HepG2 (cell line): ENCODE data around the gene PTMA. TPM values are rescaled to one million over a fixed set of nuclear protein-coding genes. Genes with fewer than 3 reads are reported as not detected.

Experiments
- AGO1 ChIP-seq: fragments of 200-400 bp; formaldehyde crosslinking; IDR thresholded peaks from 2 replicates; pipeline ENCODE4 v1.6.1; 2017; ENCODE audit warnings: mild to moderate bottlenecking, low read depth, low read length, moderate library complexity; ENCODE audit not compliant: poor library complexity, severe bottlenecking
- ARNT ChIP-seq: fragments of 450-650 bp; IDR thresholded peaks from 2 replicates; pipeline ENCODE4 v1.6.1; 2017
- DMAP1 ChIP-seq: IDR thresholded peaks from 2 replicates; pipeline ENCODE4 v1.6.1; 2016
- DNMT1 ChIP-seq: sonication (generic); formaldehyde crosslinking; IDR thresholded peaks from 2 replicates; pipeline ENCODE4 v1.5.1; 2020; ENCODE audit warnings: mild to moderate bottlenecking, missing genetic modification reagents
- EEA1 ChIP-seq: sonication (generic); formaldehyde crosslinking; IDR thresholded peaks from 2 replicates; pipeline ENCODE4 v1.5.1; 2020; ENCODE audit warnings: mild to moderate bottlenecking, missing genetic modification reagents, borderline replicate concordance
- FOXA1 ChIP-seq, 2 experiments: fragments of 450-650 bp in 1 of 2; sonication (generic) in 1 of 2; formaldehyde crosslinking in 1 of 2; IDR thresholded peaks; 2 replicates each; pipeline versions ENCODE4 v1.4.0 to v1.6.1; 2016 to 2020; ENCODE audit warnings: missing genetic modification reagents in 1 of 2
- GABPA ChIP-seq, 2 experiments: IDR thresholded peaks; 2 replicates each; pipeline ENCODE4 v1.6.1; 2011 to 2016; ENCODE audit warnings: low read depth in 2 of 2, low read length in 1 of 2, missing biosample characterization in 1 of 2, missing genetic modification characterization in 1 of 2
- HNRNPUL1 ChIP-seq: fragments of 200-400 bp; formaldehyde crosslinking; IDR thresholded peaks from 2 replicates; pipeline ENCODE4 v1.6.1; 2017; ENCODE audit warnings: low read depth, mild to moderate bottlenecking, low read length, moderate library complexity
- KAT8 ChIP-seq: IDR thresholded peaks from 2 replicates; pipeline ENCODE4 v1.6.1; 2016; ENCODE audit warnings: missing genetic modification reagents, missing compliant biosample characterization
- MED1 ChIP-seq: sonication (generic); formaldehyde crosslinking; IDR thresholded peaks from 2 replicates; pipeline ENCODE4 v1.4.0; 2020; ENCODE audit warnings: missing genetic modification reagents
- MIER2 ChIP-seq: IDR thresholded peaks from 2 replicates; pipeline ENCODE4 v1.6.1; 2016; ENCODE audit warnings: missing biosample characterization, missing genetic modification reagents
- NR2F2 ChIP-seq: IDR thresholded peaks from 2 replicates; pipeline ENCODE4 v1.6.1; 2012; ENCODE audit warnings: low read depth, inconsistent platforms, borderline replicate concordance
- PAWR ChIP-seq: sonication (generic); formaldehyde crosslinking; IDR thresholded peaks from 2 replicates; pipeline ENCODE4 v1.4.0; 2020; ENCODE audit warnings: missing genetic modification reagents, mild to moderate bottlenecking, borderline replicate concordance
- PLRG1 ChIP-seq: fragments of 450-650 bp; conservative IDR thresholded peaks from 2 replicates; pipeline ENCODE4 v1.6.1; 2016
- RAD21 ChIP-seq: fragments of 450-650 bp; formaldehyde crosslinking; IDR thresholded peaks from 2 replicates; pipeline ENCODE4 v1.5.0; 2020; ENCODE audit warnings: mild to moderate bottlenecking
- SALL1 ChIP-seq: sonication (generic); formaldehyde crosslinking; IDR thresholded peaks from 2 replicates; pipeline ENCODE4 v1.8.0; 2022; ENCODE audit warnings: mild to moderate bottlenecking, missing genetic modification reagents
- SPEN ChIP-seq: sonication (generic); formaldehyde crosslinking; IDR thresholded peaks from 2 replicates; pipeline ENCODE4 v1.5.1; 2020; ENCODE audit warnings: low read depth, mild to moderate bottlenecking, missing genetic modification reagents
- SRSF1 ChIP-seq: fragments of 200-400 bp; formaldehyde crosslinking; optimal IDR thresholded peaks from 2 replicates; pipeline ENCODE3; 2017; ENCODE audit warnings: mild to moderate bottlenecking, low read depth, low read length, moderate library complexity
- ZNF234 ChIP-seq: sonication (generic); formaldehyde crosslinking; conservative IDR thresholded peaks from 2 replicates; pipeline ENCODE4 v1.5.1; 2020; ENCODE audit warnings: mild to moderate bottlenecking, missing genetic modification reagents
- ZNF468 ChIP-seq: sonication (generic); formaldehyde crosslinking; IDR thresholded peaks from 2 replicates; pipeline ENCODE4 v1.8.0; 2022; ENCODE audit warnings: mild to moderate bottlenecking, moderate library complexity, missing genetic modification reagents
- polyA plus RNA-seq, 8 experiments: library from polyadenylated mRNA; depleted of rRNA in 3 of 8; stranded (reverse) in 7 of 8; unstranded in 1 of 8; fragments of >200 nt; fragmentation: Illumina TruSeq in 4 of 8; extraction: Trizol in 4 of 8; gene quantifications; 2 replicates each; pipeline versions ENCODE4 v1.2.1 to v1.2.3, GENCODE V29; 2011 to 2016; ENCODE audit warnings: low read depth in 4 of 8, missing spikeins in 1 of 8, mixed read lengths in 1 of 8; ENCODE audit not compliant: insufficient read depth in 1 of 8
- total RNA-seq, 5 experiments: library from RNA; depleted of rRNA; stranded (reverse); fragments of >200 nt; fragmentation: Illumina TruSeq; extraction: Trizol; gene quantifications; 2 replicates each; pipeline ENCODE4 v1.2.3, GENCODE V29; 2016; ENCODE audit warnings: low read depth in 1 of 5
- TF ChIP-seq, protein P1 (sequence below): sonication (generic); formaldehyde crosslinking; IDR thresholded peaks from 2 replicates; pipeline ENCODE4 v1.5.0; 2020; ENCODE audit warnings: mild to moderate bottlenecking, missing genetic modification reagents, moderate library complexity
- TF ChIP-seq, protein P2 (sequence below): sonication (generic); formaldehyde crosslinking; IDR thresholded peaks from 2 replicates; pipeline ENCODE4 v1.4.0; 2020; ENCODE audit warnings: missing genetic modification reagents, borderline replicate concordance
- TF ChIP-seq, protein P3 (sequence below): sonication (generic); formaldehyde crosslinking; IDR thresholded peaks from 2 replicates; pipeline ENCODE4 v1.4.0; 2020; ENCODE audit warnings: missing genetic modification reagents, borderline replicate concordance

Gene PTMA
- total and polyA plus RNA-seq, 2 of the 13 experiments (the other 11 are each of a cell fraction or from before 2014, with no cell fraction given) = 190 to 1,086 TPM

DNA sequence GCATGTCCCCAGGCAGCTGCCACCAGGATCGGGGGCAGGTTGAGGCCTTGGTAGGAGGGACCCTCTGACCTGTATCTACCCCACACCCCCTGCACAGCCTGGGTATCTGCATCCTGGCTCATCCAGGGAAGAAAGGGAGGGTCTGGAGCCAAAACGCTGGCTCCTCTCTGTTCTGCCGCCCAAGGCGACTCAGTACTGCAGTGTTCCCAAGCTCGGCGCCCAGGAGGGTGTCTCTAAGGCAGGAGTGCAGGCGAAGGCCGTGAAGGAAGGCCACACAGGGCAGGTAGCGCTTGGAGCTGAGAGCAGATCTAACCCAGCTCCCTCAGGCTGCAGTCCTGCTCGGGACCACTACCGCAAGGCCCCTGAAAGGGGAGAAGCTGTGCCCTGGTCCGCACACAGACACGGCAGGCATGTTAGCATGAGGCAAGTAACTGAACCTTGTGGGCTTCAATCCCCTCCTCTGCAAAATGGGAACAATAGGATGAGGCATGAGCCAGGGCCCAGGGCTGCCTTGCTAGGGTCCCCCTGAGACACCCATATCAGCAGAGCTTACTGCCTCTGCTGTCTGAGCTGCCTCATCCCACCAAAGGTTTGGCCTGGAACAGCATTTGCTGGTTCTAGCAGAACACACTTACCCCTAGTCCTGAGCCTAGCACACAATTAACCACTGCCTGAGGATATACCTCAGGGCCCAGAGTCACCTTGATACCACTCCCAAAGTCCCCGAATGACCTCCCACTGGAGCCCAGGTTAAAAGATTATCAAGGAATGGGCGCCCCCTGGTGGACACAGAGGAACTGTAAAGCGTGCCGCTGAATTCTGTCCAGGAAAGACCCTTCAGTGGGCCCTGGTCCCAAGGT, 6.5 kb downstream of the PTMA start (continued):
- TF ChIP-seq, protein P1, sequence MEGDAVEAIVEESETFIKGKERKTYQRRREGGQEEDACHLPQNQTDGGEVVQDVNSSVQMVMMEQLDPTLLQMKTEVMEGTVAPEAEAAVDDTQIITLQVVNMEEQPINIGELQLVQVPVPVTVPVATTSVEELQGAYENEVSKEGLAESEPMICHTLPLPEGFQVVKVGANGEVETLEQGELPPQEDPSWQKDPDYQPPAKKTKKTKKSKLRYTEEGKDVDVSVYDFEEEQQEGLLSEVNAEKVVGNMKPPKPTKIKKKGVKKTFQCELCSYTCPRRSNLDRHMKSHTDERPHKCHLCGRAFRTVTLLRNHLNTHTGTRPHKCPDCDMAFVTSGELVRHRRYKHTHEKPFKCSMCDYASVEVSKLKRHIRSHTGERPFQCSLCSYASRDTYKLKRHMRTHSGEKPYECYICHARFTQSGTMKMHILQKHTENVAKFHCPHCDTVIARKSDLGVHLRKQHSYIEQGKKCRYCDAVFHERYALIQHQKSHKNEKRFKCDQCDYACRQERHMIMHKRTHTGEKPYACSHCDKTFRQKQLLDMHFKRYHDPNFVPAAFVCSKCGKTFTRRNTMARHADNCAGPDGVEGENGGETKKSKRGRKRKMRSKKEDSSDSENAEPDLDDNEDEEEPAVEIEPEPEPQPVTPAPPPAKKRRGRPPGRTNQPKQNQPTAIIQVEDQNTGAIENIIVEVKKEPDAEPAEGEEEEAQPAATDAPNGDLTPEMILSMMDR (CRISPR knock-in tag) = peak; percentile 94
- 0 out of 2 replicates have a peak, but pooled peaks have one; percentile 32 for TF ChIP-seq NR2F2
- TF ChIP-seq ZNF234 (CRISPR knock-in tag) = no peak
- TF ChIP-seq KAT8 (CRISPR knock-in tag) = 0 out of 2 replicates have a peak, but pooled peaks have one; percentile 23
- TF ChIP-seq FOXA1 (IDR thresholded peaks at IDR 0.05) = no peak
- no peak for TF ChIP-seq FOXA1 (CRISPR knock-in tag; IDR thresholded peaks at IDR 0.05)
- no peak for TF ChIP-seq ARNT
- 0 out of 2 replicates have a peak, but pooled peaks have one; percentile 50 for TF ChIP-seq DNMT1 (CRISPR knock-in tag)
- no peak for TF ChIP-seq HNRNPUL1
- TF ChIP-seq, protein P2, sequence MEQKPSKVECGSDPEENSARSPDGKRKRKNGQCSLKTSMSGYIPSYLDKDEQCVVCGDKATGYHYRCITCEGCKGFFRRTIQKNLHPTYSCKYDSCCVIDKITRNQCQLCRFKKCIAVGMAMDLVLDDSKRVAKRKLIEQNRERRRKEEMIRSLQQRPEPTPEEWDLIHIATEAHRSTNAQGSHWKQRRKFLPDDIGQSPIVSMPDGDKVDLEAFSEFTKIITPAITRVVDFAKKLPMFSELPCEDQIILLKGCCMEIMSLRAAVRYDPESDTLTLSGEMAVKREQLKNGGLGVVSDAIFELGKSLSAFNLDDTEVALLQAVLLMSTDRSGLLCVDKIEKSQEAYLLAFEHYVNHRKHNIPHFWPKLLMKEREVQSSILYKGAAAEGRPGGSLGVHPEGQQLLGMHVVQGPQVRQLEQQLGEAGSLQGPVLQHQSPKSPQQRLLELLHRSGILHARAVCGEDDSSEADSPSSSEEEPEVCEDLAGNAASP = peak; percentile 99
- TF ChIP-seq, protein P3, sequence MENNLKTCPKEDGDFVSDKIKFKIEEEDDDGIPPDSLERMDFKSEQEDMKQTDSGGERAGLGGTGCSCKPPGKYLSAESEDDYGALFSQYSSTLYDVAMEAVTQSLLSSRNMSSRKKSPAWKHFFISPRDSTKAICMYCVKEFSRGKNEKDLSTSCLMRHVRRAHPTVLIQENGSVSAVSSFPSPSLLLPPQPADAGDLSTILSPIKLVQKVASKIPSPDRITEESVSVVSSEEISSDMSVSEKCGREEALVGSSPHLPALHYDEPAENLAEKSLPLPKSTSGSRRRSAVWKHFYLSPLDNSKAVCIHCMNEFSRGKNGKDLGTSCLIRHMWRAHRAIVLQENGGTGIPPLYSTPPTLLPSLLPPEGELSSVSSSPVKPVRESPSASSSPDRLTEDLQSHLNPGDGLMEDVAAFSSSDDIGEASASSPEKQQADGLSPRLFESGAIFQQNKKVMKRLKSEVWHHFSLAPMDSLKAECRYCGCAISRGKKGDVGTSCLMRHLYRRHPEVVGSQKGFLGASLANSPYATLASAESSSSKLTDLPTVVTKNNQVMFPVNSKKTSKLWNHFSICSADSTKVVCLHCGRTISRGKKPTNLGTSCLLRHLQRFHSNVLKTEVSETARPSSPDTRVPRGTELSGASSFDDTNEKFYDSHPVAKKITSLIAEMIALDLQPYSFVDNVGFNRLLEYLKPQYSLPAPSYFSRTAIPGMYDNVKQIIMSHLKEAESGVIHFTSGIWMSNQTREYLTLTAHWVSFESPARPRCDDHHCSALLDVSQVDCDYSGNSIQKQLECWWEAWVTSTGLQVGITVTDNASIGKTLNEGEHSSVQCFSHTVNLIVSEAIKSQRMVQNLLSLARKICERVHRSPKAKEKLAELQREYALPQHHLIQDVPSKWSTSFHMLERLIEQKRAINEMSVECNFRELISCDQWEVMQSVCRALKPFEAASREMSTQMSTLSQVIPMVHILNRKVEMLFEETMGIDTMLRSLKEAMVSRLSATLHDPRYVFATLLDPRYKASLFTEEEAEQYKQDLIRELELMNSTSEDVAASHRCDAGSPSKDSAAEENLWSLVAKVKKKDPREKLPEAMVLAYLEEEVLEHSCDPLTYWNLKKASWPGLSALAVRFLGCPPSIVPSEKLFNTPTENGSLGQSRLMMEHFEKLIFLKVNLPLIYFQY (CRISPR knock-in tag) = 0 out of 2 replicates have a peak, but pooled peaks have one; percentile 18
- no peak for TF ChIP-seq PLRG1
- no peak for TF ChIP-seq MIER2
- no peak for TF ChIP-seq GABPA (IDR thresholded peaks at IDR 0.05; ENCODE audit: low read depth, low read length)
- TF ChIP-seq GABPA (CRISPR knock-in tag; IDR thresholded peaks at IDR 0.05; ENCODE audit: low read depth) = 0 out of 2 replicates have a peak, but pooled peaks have one; percentile 21
- TF ChIP-seq EEA1 (CRISPR knock-in tag) = peak; percentile 23; the same call in 1 of the 2 replicates
- TF ChIP-seq ZNF468 (CRISPR knock-in tag) = peak; percentile 56; the same call in 1 of the 2 replicates
- peak; percentile 96 for TF ChIP-seq AGO1
- peak; percentile 51; the same call in 1 of the 2 replicates for TF ChIP-seq MED1
- peak; percentile 88 for TF ChIP-seq RAD21
- 0 out of 2 replicates have a peak, but pooled peaks have one; percentile 16 for TF ChIP-seq SPEN (CRISPR knock-in tag)
- TF ChIP-seq PAWR (CRISPR knock-in tag) = no peak
- peak; percentile 51 for TF ChIP-seq SALL1 (CRISPR knock-in tag)
- no peak for TF ChIP-seq DMAP1 (CRISPR knock-in tag)
- TF ChIP-seq SRSF1 = peak; percentile 13
